ENCODE measurements around the gene LSS.
A peak's percentile ranks its signal among the peaks of the same experiment; 100 is the strongest.
"Not testable (repeated sequence)": the region's sequence is repeated elsewhere in the genome, so short reads cannot be mapped to it uniquely, and the experiment has no call there.

Gene LSS

GRCh38 chr21:46239817-46240325 is 11.3 kb upstream of the LSS start:
- Mint-ChIP-seq H3K4me3 (no peak overlapping the region), H3K27me3 (no peaks in the 10 kb centered on the region), H3K27ac (peak overlapping the region; percentile 18 to 38), H3K9me3 (no peaks in the 10 kb centered on the region), H3K36me3 (ENCODE audit: insufficient read depth) (peaks cover 56% of the 10 kb centered on the region), H3K4me1 (ENCODE audit: low read depth in 2 of 2) (peaks cover 7 to 8% of the 10 kb centered on the region in 2 donors)
- ATAC-seq (replicated peaks) (no peak), DNase-seq (no peak)

DNA sequence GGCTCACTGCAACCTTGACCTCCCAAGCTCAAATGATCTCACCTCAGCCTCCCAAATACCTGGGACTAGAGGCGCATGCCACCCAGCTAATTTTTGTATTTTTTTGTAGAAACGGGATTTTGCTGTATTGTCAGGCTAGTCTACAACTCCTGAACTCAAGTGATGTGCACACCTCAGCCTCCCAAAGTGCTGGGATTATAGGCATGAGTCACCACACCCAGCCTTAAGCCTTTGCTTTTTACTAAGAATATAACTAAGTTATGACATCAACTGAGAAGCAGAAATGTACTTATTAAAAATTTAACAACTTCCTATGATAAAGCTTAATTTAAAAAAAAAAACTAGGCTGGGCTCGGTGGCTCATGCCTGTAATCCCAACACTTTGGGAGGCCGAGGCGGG is 8.9 kb upstream of the LSS start:
- Mint-ChIP-seq H3K4me3 (no peak overlapping the region), H3K27me3 (no peaks in the 10 kb centered on the region), H3K27ac (no peak overlapping the region), H3K4me1 (ENCODE audit: low read depth in 2 of 2) (peaks cover 26 to 32% of the 10 kb centered on the region in 2 donors), H3K36me3 (ENCODE audit: insufficient read depth) (peaks cover 50% of the 10 kb centered on the region), H3K9me3 (no peaks in the 10 kb centered on the region)
- ATAC-seq (replicated peaks) = no peak
- DNase-seq = no peak

DNA sequence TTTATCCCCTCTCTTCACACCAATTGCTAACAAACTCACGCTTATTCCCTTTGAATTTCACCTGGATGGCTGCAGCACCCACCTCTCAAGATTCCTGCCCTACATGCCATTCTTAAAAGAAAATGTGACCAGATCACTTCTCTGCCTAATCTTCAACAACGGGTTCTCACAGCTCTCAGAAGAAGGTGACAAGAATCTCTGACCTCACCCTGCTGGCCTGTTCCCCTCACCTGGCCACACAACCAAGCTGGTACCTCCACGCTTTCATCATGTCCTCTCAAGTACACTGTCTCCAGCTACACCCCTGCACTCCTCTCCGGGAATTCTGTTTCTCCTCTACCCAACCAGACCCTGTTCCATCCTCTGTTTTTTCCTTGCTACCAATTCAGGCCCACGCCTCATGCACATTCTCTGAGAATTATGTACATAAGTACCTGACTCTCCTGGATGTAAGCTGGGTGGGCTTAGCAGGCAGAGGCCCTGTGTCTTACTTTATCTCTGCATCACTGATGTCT is 5.9 kb upstream of the LSS start:
- Mint-ChIP-seq H3K36me3 (ENCODE audit: insufficient read depth) (peaks cover 28% of the 10 kb centered on the region), H3K9me3 (no peaks in the 10 kb centered on the region), H3K4me3 (peak overlapping the region; percentile 28 to 39), H3K4me1 (ENCODE audit: low read depth in 2 of 2) (peaks cover 35 to 46% of the 10 kb centered on the region in 2 donors), H3K27me3 (no peaks in the 10 kb centered on the region), H3K27ac (peak overlapping the region; percentile 10 to 68)
- no peak for DNase-seq
- ATAC-seq (replicated peaks) = no peak

GRCh38 chr21:46229923-46230260 is 1.3 kb upstream of the LSS start:
- no peaks in the 10 kb centered on the region for H3K27me3 Mint-ChIP-seq
- H3K9me3 Mint-ChIP-seq = no peaks in the 10 kb centered on the region
- ATAC-seq (replicated peaks) (no peak), DNase-seq (no peak)
- H3K36me3 Mint-ChIP-seq (ENCODE audit: insufficient read depth) = peaks cover 7% of the 10 kb centered on the region
- peaks cover 57 to 75% of the 10 kb centered on the region in 2 donors for H3K4me1 Mint-ChIP-seq (ENCODE audit: low read depth in 2 of 2)
- peak overlapping the region; percentile 79 to 86 for H3K4me3 Mint-ChIP-seq
- peak overlapping the region in 1 of 2 donors; percentile 77 for H3K27ac Mint-ChIP-seq

DNA sequence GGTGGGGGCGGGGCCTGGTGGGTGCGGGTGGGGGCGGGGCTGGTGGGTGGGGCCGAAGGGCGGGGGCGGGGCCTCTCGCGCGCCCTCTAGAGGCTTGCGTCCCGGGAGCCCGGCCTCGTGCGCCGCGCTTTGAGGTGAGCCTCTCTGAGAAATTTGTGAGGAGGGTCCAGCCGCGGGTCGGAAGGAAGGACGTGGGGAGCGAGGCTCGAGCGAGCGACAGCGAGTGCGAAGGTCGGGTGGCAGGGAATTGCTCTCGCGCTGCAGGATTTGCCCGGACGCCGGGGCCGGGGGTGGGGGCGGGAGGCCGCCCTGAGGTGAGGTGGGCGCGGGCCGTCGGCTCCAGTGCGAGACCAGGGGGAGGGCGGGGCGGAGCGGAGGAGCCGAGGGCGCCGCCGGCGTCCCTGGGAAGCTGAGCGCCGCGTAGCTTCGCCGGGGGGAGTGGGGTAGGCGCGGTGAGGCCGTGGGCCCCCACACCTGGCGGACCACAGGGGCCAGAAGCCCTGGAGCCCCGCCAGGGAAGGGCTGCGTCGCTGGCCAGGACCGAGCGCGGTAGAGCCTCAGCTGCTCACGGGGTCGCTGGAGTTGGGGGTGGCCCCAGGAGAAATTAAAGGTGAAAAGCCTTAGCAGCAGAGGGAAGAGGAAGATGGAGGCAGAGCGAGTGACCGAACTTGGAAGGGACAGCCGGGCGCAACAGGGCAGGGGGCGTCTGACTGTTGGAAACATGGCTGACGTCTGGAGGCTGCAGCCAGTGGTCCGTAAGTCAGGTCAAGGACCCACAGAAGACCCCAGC is 754 bp upstream of the LSS start:
- Mint-ChIP-seq H3K4me3 (peak overlapping the region; percentile 79 to 86), H3K27ac (peak overlapping the region; percentile 83 to 91), H3K9me3 (no peaks in the 10 kb centered on the region), H3K4me1 (ENCODE audit: low read depth in 2 of 2) (peaks cover 53 to 70% of the 10 kb centered on the region in 2 donors), H3K27me3 (no peaks in the 10 kb centered on the region), H3K36me3 (ENCODE audit: insufficient read depth) (peaks cover 4% of the 10 kb centered on the region)
- ATAC-seq (replicated peaks) (peak; percentile 37), DNase-seq (peak in 1 of 3 experiments; percentile 10)

DNA sequence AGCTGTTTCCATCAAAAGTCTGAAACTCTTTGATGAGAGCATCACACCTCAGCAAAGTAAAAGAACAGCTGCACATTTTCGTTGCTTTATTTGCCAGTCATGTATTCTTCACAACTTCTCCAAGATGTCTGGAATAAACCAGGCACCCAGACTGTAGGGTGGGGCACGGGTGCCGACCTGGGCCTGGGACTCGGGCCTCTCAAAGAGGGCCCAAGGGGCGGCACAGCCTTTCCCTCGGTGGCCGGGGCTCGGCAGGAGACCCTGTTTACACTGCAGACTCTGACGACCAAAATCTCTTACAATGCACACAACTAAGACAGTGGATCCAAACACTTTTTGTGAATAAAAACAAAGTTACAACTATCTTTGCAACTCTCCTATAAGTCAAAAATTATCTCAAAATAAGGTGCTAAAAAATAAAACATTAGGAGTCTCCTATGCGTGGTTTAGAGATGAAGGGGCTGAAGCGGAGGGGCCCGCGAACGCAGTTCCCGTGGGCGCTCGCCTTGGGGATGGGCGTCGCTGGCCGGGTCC is 696 bp downstream of the LSS start:
- no peaks in the 10 kb centered on the region for H3K9me3 Mint-ChIP-seq
- no peak for DNase-seq
- H3K36me3 Mint-ChIP-seq (ENCODE audit: insufficient read depth) = peaks cover 11% of the 10 kb centered on the region
- H3K27me3 Mint-ChIP-seq = no peaks in the 10 kb centered on the region
- H3K27ac Mint-ChIP-seq = peak overlapping the region; percentile 33 to 64
- no peak for ATAC-seq (replicated peaks)
- peak overlapping the region; percentile 79 to 86 for H3K4me3 Mint-ChIP-seq
- H3K4me1 Mint-ChIP-seq (ENCODE audit: low read depth in 2 of 2) = peaks cover 46 to 55% of the 10 kb centered on the region in 2 donors

DNA sequence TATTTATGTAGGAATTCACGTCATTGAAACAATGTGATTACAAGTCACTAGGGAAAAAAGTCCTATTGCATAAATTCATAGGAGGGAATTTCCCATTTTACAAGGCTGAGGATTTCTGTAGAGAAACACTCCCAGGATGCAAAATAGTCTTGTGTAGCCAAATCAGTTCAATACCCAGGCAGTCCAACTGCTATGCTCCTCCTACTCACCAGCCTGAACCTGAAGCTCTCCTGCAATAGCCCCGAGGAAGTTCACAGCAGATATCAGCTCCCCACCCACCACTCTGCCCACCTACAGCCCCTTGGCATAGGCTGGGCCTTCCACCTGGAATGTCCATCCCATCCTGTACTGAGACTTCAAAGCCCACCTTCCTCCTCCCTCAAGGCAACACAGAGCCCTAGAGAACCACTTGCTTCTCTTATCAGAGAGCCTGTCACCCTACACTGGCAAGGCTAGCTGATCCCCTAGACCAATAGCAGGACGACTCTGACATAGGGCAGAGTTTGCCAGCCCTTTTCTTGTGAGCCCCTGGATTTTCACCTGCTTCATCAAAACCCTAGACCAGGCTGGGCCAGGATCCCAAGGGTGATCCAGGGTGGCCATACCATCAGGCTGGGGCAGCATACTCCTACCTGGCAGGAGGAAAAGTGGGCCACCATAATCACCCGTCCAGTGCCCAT is 1.5 kb downstream of the LSS start:
- H3K36me3 Mint-ChIP-seq (ENCODE audit: insufficient read depth) = peaks cover 11% of the 10 kb centered on the region
- peak overlapping the region; percentile 79 to 86 for H3K4me3 Mint-ChIP-seq
- peak overlapping the region; percentile 33 to 64 for H3K27ac Mint-ChIP-seq
- ATAC-seq (replicated peaks) (no peak), DNase-seq (no peak)
- H3K9me3 Mint-ChIP-seq = no peaks in the 10 kb centered on the region
- no peaks in the 10 kb centered on the region for H3K27me3 Mint-ChIP-seq
- H3K4me1 Mint-ChIP-seq (ENCODE audit: low read depth in 2 of 2) = peaks cover 47 to 55% of the 10 kb centered on the region in 2 donors

DNA sequence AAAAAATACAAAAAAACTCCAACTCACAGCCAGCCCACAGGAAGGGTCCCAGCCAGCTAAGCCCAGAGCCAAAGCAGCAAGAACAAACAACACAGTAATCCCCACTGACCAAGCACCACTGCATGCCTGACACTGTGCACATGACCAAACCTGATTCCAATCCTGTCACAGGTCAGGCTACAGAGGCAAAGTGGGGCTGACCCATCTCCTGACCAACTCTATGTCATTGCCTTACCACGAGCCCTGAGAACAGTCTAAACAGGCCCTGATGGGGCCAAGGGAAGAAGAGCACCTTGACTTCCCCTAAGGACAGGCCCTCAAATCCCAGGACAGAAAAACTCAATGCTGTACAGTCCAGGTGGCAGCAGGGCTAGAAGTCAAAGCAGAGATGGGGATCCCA is 2.4 kb downstream of the LSS start:
- H3K27ac Mint-ChIP-seq = peak overlapping the region; percentile 16 to 71
- H3K4me3 Mint-ChIP-seq = peak overlapping the region; percentile 8 to 86
- ATAC-seq (replicated peaks) (no peak), DNase-seq (no peak)
- H3K4me1 Mint-ChIP-seq (ENCODE audit: low read depth in 2 of 2) = peaks cover 42 to 46% of the 10 kb centered on the region in 2 donors
- H3K36me3 Mint-ChIP-seq (ENCODE audit: insufficient read depth) = peaks cover 11% of the 10 kb centered on the region
- H3K27me3 Mint-ChIP-seq = no peaks in the 10 kb centered on the region
- no peaks in the 10 kb centered on the region for H3K9me3 Mint-ChIP-seq

DNA sequence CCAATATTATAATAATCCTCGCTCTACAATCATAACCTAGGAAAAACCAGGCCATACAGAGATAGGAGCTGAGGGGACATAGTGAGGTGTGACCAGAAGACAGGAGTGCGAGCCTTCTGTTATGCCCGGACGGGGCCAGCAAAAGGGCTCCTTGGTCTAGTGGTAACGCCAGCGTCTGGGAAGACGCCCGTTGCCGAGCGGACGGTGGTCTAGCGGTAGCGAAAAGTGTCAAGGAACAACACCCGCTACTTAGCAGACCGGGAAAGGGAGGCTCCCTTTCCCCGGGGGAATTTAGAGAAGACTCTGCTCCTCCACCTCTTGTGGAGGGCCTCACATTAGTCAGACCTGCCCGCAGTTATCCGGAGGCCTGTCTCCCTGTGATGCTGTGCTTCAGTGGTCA is 4.9 kb downstream of the LSS start:
- H3K4me3 Mint-ChIP-seq; ATAC-seq (replicated peaks); H3K27me3 Mint-ChIP-seq; DNase-seq; H3K27ac Mint-ChIP-seq; H3K9me3 Mint-ChIP-seq: not testable (repeated sequence)
- peaks cover 34 to 36% of the 10 kb centered on the region in 2 donors for H3K4me1 Mint-ChIP-seq (ENCODE audit: low read depth in 2 of 2)
- peaks cover 14% of the 10 kb centered on the region for H3K36me3 Mint-ChIP-seq (ENCODE audit: insufficient read depth)

DNA sequence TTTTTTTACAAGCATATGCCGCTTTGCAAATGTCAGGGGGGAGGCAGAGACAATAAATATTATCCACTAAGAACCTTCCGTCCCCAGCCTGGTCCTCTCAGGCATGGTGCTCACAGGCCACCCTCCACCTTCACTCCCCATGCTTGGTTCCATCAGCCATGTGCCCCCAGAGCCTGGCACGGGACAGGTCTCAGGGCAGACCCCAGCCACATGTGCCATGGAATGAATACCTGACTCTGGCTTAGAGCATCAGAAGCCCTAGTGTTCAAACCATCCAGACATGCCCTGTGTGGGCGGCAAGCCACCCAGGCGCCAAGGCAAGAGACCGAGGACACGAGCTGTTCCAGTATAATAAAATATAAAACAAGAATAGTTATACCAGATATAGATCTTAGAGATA is 5.4 kb downstream of the LSS start:
- no peaks in the 10 kb centered on the region for H3K27me3 Mint-ChIP-seq
- H3K9me3 Mint-ChIP-seq = no peaks in the 10 kb centered on the region
- H3K36me3 Mint-ChIP-seq (ENCODE audit: insufficient read depth) = peaks cover 14% of the 10 kb centered on the region
- no peak overlapping the region for H3K4me3 Mint-ChIP-seq
- DNase-seq (no peak), ATAC-seq (replicated peaks) (no peak)
- peaks cover 34 to 36% of the 10 kb centered on the region in 2 donors for H3K4me1 Mint-ChIP-seq (ENCODE audit: low read depth in 2 of 2)
- H3K27ac Mint-ChIP-seq = peak overlapping the region in 1 of 2 donors; percentile 85

- ATAC-seq (replicated peaks) = no peak
- H3K4me1 Mint-ChIP-seq (ENCODE audit: low read depth in 2 of 2) = peaks cover 30 to 32% of the 10 kb centered on the region in 2 donors
- no peaks in the 10 kb centered on the region for H3K9me3 Mint-ChIP-seq
- peaks cover 13% of the 10 kb centered on the region for H3K36me3 Mint-ChIP-seq (ENCODE audit: insufficient read depth)
- peak overlapping the region; percentile 62 to 85 for H3K27ac Mint-ChIP-seq
- no peak overlapping the region for H3K4me3 Mint-ChIP-seq
- H3K27me3 Mint-ChIP-seq = no peaks in the 10 kb centered on the region
- no peak for DNase-seq
Measured at GRCh38 chr21:46222436-46223116, 6.0 kb downstream of the LSS start.

DNA sequence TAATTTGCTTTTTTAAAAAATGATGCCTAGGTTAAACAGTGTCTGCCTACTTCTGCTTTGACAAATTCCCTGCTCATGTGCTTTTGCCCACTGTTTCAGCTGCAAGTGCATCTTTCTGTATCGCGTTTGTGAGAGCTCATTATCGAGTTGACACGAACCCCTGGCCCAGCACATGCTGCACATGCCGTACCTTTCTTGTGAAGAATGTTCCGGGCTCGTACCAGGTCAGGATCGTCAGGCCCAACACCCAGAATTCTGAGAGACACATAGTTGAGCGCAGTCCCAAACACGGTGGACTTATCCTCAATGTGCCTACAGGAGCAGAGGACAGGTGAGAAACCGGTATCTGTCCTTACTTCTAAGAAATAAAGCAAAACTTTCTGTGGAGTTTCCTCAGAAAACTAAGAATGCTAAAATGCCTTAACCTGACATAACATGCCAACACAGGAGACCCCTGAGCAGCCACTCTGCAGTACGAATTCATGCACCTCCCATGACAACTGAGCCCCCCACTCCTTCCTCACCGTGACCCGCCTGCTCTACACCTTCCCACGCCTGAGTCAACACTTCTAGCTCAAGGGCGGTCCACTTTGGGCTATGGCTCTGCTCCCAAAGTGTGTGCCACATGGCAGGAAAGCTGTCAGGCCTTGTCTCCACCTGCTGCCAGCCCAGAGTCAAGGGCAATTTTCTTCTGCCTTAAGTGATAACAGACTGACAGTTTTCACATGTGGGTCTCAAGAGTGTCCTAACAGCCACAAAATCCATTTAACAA is 6.7 kb downstream of the LSS start:
- Mint-ChIP-seq H3K4me1 (ENCODE audit: low read depth in 2 of 2) (peaks cover 23 to 25% of the 10 kb centered on the region in 2 donors), H3K27me3 (no peaks in the 10 kb centered on the region), H3K27ac (peak overlapping the region in 1 of 2 donors; percentile 62), H3K36me3 (ENCODE audit: insufficient read depth) (peaks cover 12% of the 10 kb centered on the region), H3K4me3 (no peak overlapping the region), H3K9me3 (no peaks in the 10 kb centered on the region)
- ATAC-seq (replicated peaks) (no peak), DNase-seq (no peak)
